Right kidney (tissue), 1 donor: Measurements from ENCODE around the gene PAK5.

Experiments
- DNase-seq: peaks from one replicate; pipeline ENCODE4 v3.0.0-alpha.2; 2016

The PAK5 gene

GRCh38 chr20:9493803-9494202, 345.1 kb downstream of the PAK5 start:
- DNase-seq, result no peak

- no peak for DNase-seq
These were observed 346.8 kb downstream of the PAK5 start for GRCh38 chr20:9492067-9492466.

GRCh38 chr20:9491324-9491723, 347.6 kb downstream of the PAK5 start:
- no peak for DNase-seq

GRCh38 chr20:9490631-9491030, 348.2 kb downstream of the PAK5 start:
- DNase-seq, result no peak

GRCh38 chr20:9490161-9490560, 348.7 kb downstream of the PAK5 start:
- no peak for DNase-seq

GRCh38 chr20:9488063-9488462, 350.8 kb downstream of the PAK5 start:
- DNase-seq, result no peak
